ENCODE measurements around the gene LRRC36. TPM values are rescaled to one million over a fixed set of nuclear protein-coding genes. Genes with fewer than 3 reads are reported as not detected.

Gene LRRC36
- total and polyA plus RNA-seq, 9 of the 15 experiments (the other 6 are each of a cell fraction or from before 2014, with no cell fraction given) = 0.09 to 0.40 (median 0.17) TPM; not detected in 1

- no peak overlapping the region for H3K9ac ChIP-seq (ENCODE audit: insufficient read depth in 1 of 2, low read depth in 2 of 2, low read length in 2 of 2)
- no peaks in the 10 kb centered on the region for H3K79me2 ChIP-seq (ENCODE audit: control insufficient read depth, insufficient read depth, low read length)
- intact Hi-C loops (cut with micrococcal nuclease) = loop anchor here (10.0 kb wide), 1 partner anchor 94 kb away; no protein-coding TSS in a partner anchor
- WGBS (ENCODE audit: insufficient coverage, low coverage, missing lambda C conversion rate) = 1% methylated on average over 4 of the region's 4 CpGs
- H4K20me1 ChIP-seq (replicated peaks; ENCODE audit: control insufficient read depth, insufficient read depth, low read length) = no peaks in the 10 kb centered on the region; the same call in 1 of the 2 replicates
- H3K9me1 ChIP-seq (ENCODE audit: control insufficient read depth, insufficient read depth, low read length) = no peaks in the 10 kb centered on the region
- peaks cover 2 to 6% of the 10 kb centered on the region in 2 experiments; a peak in 4 of 5 replicates for H3K4me1 ChIP-seq (replicated peaks in 1 of 2; ENCODE audit: control insufficient read depth in 2 of 2, insufficient read depth in 2 of 2, low read length in 2 of 2)
- BruUV-seq (replicated peaks) = no TSS peak
- H3K4me2 ChIP-seq (ENCODE audit: insufficient read depth, low read length) = no peak overlapping the region
- POLR2A ChIA-PET = interaction anchor here (0.6 kb wide), 2 partner anchors 45 to 240 kb away, joined by 3 to 5 read pairs; partner anchors contain the start of gene PARD6A
- CTCF ChIA-PET (ENCODE audit: low intra/inter-chr PET ratio) = no interaction called here
- H3K9me3 ChIP-seq (replicated peaks; ENCODE audit: control insufficient read depth, insufficient read depth, low read depth, low read length) = no peaks in the 10 kb centered on the region
- no peak for ATAC-seq
- H2AFZ ChIP-seq (ENCODE audit: low read depth, low read length) = no peak overlapping the region
- no peak for DNase-seq (ENCODE audit: extremely low read depth in 1 of 4, low spot score in 3 of 4)
- no peaks in the 10 kb centered on the region for H3K36me3 ChIP-seq (ENCODE audit: control insufficient read depth, insufficient read depth, low read length)
- H3K27me3 ChIP-seq (ENCODE audit: control insufficient read depth in 2 of 2, insufficient read depth in 2 of 2, low read length in 2 of 2) = peaks cover 15 to 29% of the 10 kb centered on the region in 2 experiments
- H3K27ac ChIP-seq (ENCODE audit: extremely low read depth, low read depth, low read length) = no peak overlapping the region
- no peak overlapping the region for H3K4me3 ChIP-seq
- TF ChIP-seq MCM7 (IDR thresholded peaks at IDR 0.05) = no peak
- no peak for TF ChIP-seq POU5F1 (IDR thresholded peaks at IDR 0.05; ENCODE audit: borderline replicate concordance, low read depth, low read length, partially characterized antibody)
- no peak for TF ChIP-seq RNF219 (CRISPR knock-in tag; IDR thresholded peaks at IDR 0.05)
- TF ChIP-seq SNIP1 (IDR thresholded peaks at IDR 0.05; ENCODE audit: low read depth) = no peak
- TF ChIP-seq ATF6 (CRISPR knock-in tag; IDR thresholded peaks at IDR 0.05) = no peak
- FAIRE-seq = no peak
- in situ Hi-C loops (cut with MboI) = loop anchor here (25.0 kb wide), 1 partner anchor 459 kb away; the partner anchor contains the start of gene CES3
Measured at GRCh38 chr16:67421030-67421429, 94.4 kb downstream of the LRRC36 start.

All from K562 (cell line).